Hematopoietic multipotent progenitor cell treated with erythropoietin and hydrocortisone succinate and interleukin-3 and kit ligand, for 15 days (in vitro differentiated cells): ENCODE measurements around the gene OST4.

Source experiments
- DNase-seq: peaks from one replicate; pipeline ENCODE4 v3.0.0-alpha.2; 2015; ENCODE audit warnings: low spot score

Gene OST4

DNA sequence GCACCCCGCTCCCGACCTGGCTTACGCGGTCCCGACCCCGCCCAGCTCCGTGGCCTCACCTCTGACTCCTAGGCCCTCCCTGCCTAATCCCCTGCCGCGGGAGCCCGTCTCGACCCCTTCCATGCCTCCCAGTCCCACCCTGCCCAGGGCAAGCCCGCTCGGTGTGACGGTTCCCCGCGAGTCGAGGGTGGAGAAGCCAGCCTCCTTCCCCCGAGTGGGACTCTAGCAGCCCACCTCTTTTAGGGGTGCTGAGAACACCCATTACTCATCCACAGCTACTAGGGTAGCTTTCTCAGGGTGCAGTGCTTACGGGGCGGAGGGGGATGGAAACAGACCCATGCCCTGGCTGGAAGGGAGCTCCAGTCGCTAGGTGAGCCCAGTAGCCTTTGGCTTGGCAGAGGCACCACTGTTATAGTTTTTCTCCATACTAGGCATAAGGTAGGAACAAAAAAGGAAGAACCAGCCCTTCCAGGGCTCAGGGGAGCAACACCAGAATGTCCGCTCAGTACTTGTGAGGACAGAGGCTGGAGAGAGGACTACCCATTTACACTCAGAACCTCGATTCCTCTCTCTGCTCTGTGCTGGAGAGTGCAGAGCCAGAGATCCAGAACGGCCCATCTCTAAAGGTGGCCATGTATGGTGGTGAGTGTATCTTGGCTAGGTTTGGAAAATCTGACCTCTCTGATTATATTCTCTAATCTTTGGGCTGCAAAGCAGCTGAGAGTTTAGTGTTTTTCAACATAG is 19.4 kb downstream of the OST4 start:
- DNase-seq, result no peak

DNA sequence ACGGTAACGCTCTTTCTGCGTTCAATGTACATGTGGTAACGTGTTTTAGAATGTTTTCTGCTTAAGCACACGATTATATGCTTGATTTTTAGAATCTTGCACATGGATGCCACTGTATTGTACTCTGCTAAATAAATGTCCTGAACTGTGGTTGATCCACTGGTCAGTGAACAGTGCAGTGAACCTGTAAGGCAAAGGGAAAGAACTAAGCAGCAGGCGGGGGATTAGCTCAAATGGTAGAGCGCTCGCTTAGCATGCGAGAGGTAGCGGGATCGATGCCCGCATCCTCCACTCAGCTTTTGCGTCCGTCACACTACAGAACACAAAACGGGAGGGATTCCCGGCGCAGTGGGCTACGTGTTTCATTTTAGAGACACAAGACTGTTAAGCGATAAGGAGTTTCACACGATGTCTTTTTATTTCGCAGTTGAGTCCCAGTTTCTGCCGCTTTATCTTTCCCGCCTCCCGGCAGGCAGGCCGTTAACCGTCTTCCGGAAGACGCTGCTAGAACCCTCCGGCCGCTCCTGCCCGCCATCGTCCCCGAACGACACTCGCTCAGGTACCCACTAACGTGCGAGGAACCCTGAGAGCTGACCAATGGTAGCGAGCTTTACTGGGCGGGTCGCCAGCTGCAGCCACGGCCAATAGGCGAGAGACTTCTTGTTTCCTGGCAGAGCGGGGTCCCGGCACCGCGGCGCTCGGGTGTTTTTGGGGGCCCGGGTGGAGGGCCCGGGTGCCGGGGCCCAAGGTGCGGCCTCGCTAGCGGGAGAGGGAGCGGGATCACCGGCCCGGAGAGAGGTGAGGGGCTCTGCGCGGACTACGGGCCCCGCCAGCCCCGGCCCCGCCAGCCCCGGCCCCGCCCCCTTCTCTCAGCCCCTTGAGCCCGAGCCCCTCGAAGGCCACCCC is 20.2 kb downstream of the OST4 start, which contains the start of gene AGBL5:
AGBL5 (plus strand) TSS at position 673 of the 906 bp plus-strand sequence. CDS start 1,291 bp downstream, outside the sequence.
- peak; percentile 92 for DNase-seq

- peak; percentile 86 for DNase-seq
Measured at GRCh38 chr2:27050281-27050995, 21.0 kb downstream of the OST4 start.

GRCh38 chr2:27049422-27050280 is 21.8 kb downstream of the OST4 start:
- DNase-seq, result no peak

GRCh38 chr2:27042985-27043634 is 28.3 kb downstream of the OST4 start:
- no peak for DNase-seq

- DNase-seq, result no peak
Measured at GRCh38 chr2:27042159-27042661, 29.2 kb downstream of the OST4 start.

GRCh38 chr2:27041752-27042151 is 29.7 kb downstream of the OST4 start:
- no peak for DNase-seq

DNA sequence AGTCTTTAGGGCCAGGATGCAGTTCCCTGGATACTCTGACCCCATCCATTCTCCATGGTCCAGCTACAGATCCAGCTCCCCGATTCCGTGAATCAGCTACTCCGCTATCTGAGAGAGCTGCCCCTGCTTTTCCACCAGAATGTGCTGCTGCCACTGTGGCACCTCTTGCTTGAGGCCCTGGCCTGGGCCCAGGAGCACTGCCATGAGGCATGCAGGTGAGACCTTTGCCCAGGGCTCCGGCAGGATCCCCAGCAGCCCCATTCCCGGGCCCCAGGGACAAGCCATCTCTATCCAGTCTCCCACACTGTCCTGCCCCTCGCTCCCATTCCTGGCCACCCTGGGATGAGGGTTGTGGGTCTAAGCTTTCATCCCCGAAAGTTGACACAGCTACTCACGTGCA is 31.2 kb downstream of the OST4 start:
- DNase-seq, result no peak

DNA sequence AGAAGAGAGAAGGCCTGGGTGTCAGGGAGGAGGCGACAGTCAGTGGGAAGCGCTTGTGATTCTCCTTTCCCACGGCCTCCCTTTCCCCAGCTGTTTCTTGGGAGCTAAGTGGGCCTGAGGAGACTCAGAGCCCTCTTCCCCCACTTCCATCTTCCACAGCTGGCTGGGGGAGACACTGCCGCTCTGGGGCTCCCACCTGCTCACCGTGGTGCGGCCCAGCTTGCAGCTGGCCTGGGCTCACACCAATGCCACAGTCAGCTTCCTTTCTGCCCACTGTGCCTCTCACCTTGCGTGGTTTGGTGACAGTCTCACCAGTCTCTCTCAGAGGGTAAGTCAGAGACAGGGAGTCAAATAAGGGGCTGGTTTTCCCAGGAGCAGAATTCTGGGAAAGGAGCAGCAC is 31.6 kb downstream of the OST4 start:
- no peak for DNase-seq

GRCh38 chr2:27039426-27039825 is 32.0 kb downstream of the OST4 start:
- no peak for DNase-seq

GRCh38 chr2:27038631-27039339 is 32.7 kb downstream of the OST4 start:
- no peak for DNase-seq

- DNase-seq, result no peak
Measured at GRCh38 chr2:27038012-27038411, 33.4 kb downstream of the OST4 start.

- DNase-seq, result no peak
Measured at GRCh38 chr2:27033253-27033852, 38.1 kb downstream of the OST4 start.

GRCh38 chr2:27032495-27033252 is 38.8 kb downstream of the OST4 start, which contains the start of gene TMEM214:
TSS of gene TMEM214 (plus strand) at chr2:27032965. CDS start at chr2:27033016, 51 bp downstream.
- peak; percentile 77 for DNase-seq

DNA sequence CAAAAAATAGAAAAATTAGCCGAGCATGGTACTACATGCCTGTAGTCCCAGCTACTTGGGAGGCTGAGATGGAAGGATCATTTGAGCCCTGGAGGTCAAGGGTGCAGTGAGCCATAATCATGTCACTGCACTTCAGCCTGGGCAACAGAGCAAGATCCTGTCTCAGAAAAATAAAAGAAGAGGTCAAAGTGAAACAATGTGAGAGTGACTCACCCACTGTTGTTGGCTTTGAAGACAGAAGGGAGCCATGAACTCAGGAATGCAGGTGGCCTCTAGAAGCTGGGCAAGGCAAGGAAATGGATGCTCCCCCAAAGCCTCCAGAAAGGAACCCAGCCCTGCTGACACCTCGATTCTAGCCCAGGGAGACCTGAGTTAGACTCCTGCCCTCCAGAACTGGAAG is 42.4 kb downstream of the OST4 start:
- DNase-seq, result no peak

- no peak for DNase-seq
Measured at GRCh38 chr2:27027211-27027651, 44.2 kb downstream of the OST4 start.

GRCh38 chr2:27025861-27026851 is 45.3 kb downstream of the OST4 start:
- DNase-seq, result no peak
